ENCODE results near the gene CYB5RL. TPM values are rescaled to one million over a fixed set of nuclear protein-coding genes. Genes with fewer than 3 reads are reported as not detected.

CYB5RL gene, protein sequence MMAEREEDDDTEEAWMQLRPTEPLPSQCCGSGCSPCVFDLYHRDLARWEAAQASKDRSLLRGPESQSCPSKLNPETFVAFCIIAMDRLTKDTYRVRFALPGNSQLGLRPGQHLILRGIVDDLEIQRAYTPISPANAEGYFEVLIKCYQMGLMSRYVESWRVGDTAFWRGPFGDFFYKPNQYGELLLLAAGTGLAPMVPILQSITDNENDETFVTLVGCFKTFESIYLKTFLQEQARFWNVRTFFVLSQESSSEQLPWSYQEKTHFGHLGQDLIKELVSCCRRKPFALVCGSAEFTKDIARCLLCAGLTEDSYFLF
- total RNA-seq (2022; extraction: Qiagen RNA extraction): 2.4 to 3.7 TPM (median 3.0 TPM) in 5 replicates

DNA sequence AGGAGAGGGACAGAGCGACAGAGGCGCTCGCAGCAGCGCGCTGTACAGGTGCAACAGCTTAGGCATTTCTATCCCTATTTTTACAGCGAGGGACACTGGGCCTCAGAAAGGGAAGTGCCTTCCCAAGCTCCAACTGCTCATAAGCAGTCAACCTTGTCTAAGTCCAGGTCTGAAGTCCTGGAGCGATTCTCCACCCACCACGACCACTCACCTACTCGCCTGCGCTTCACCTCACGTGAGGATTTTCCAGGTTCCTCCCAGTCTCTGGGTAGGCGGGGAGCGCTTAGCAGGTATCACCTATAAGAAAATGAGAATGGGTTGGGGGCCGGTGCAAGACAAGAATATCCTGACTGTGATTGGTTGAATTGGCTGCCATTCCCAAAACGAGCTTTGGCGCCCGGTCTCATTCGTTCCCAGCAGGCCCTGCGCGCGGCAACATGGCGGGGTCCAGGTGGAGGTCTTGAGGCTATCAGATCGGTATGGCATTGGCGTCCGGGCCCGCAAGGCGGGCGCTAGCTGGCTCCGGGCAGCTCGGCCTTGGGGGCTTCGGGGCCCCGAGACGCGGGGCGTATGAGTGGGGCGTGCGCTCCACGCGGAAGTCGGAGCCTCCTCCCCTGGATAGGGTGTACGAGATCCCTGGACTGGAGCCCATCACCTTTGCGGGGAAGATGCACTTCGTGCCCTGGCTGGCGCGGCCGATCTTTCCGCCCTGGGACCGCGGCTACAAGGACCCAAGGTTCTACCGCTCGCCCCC, at the start of gene CYB5RL, which contains the start of gene MRPL37:
TSS of gene CYB5RL (minus strand) at position 266 of the 754 bp plus-strand sequence. CDS start 4,414 bp downstream, outside the sequence.
TSS of gene MRPL37 (plus strand) at position 403 of the 754 bp plus-strand sequence. CDS start at position 480, 77 bp downstream.

DNA sequence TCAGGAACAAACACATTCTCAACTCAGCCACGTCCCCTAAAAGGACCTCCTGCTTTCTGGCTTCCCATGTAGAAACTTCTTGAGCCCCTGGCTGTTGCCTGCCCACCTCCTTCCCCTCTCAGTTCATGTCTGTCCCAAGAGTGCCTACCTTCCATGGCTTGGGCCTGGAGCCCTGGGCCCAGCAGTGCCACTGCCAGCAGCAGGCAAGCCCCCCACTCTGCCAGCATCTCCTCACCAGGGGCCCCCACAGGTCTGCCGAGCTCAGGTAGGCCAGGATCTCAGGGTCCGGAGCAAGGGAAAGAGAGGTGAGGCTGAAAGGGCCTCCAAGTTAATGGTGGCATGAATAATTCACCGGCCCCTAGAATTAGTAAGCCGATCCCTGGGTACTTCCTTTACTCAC, 47.1 kb downstream of the CYB5RL start, which contains the start of gene CDCP2:
TSS of gene CDCP2 (minus strand) at position 305 of the 400 bp plus-strand sequence. CDS start at position 227, 78 bp downstream.

Other genes with a start within 250 kb of the CYB5RL start
- not detected in 5 replicates for gene LDLRAD1, start 181.8 kb downstream of the CYB5RL start, total RNA-seq (2022; extraction: Qiagen RNA extraction)
- gene TMEM59, start 146.8 kb downstream of the CYB5RL start, total RNA-seq (2022; extraction: Qiagen RNA extraction): 109 to 139 TPM (median 117 TPM) in 5 replicates
- 1.8 to 2.5 TPM (median 2.3 TPM) in 5 replicates for gene TCEANC2, start 146.4 kb downstream of the CYB5RL start, total RNA-seq (2022; extraction: Qiagen RNA extraction)
- 0.07 TPM in 1 of 5 replicates, not detected in the others for gene CDCP2, start 47.0 kb downstream of the CYB5RL start, total RNA-seq (2022; extraction: Qiagen RNA extraction)
- 87.8 to 96.3 TPM (median 94.2 TPM) in 5 replicates for gene MRPL37, start 137 bp upstream of the CYB5RL start, total RNA-seq (2022; extraction: Qiagen RNA extraction)
- 5.5 to 6.7 TPM (median 6.1 TPM) in 5 replicates for gene SSBP3, start 206.4 kb upstream of the CYB5RL start, total RNA-seq (2022; extraction: Qiagen RNA extraction)

All from A549 treated with AZD2906 at 1 μM for 4 hours (cell line).